ENCODE results near the gene HNRNPU. TPM values are rescaled to one million over a fixed set of nuclear protein-coding genes. Genes with fewer than 3 reads are reported as not detected.

Gene HNRNPU
- total RNA-seq, 1 experiment from 2014 or later: 746 TPM

- peaks cover 58% of the 10 kb centered on the region for H3K36me3 ChIP-seq (ENCODE audit: insufficient read depth, low read length, poor library complexity, severe bottlenecking)
- ChIA-PET POLR2A (ENCODE audit: low non-redundant PET) (interaction anchor here (0.5 kb wide), 1 partner anchor 19 kb away, joined by 3 read pairs; no protein-coding TSS in a partner anchor), CTCF (interaction anchor here (0.7 kb wide), 1 partner anchor 1154 kb away, joined by 8 read pairs; no protein-coding TSS in a partner anchor)
- DNase-seq (ENCODE audit: low spot score): no peak
- BruUV-seq (replicated peaks): TSS peak; percentile 23
- TF ChIP-seq CTCF (conservative IDR thresholded peaks at IDR 0.05; ENCODE audit: low read depth, low read length) (no peak), EZH2 (IDR thresholded peaks at IDR 0.05; ENCODE audit: borderline replicate concordance, low read depth, low read length, poor library complexity, severe bottlenecking) (no peak)
- H3K4me1 ChIP-seq (ENCODE audit: insufficient read depth, low read length, poor library complexity, severe bottlenecking): peaks cover 30% of the 10 kb centered on the region
- H3K9me3 ChIP-seq (ENCODE audit: low read depth, low read length, poor library complexity, severe bottlenecking): no peaks in the 10 kb centered on the region
- intact Hi-C loops (cut with micrococcal nuclease; ENCODE audit: unreplicated experiment): loop anchor here (2.0 to 5.0 kb wide), 2 partner anchors 27 to 181 kb away; partner anchors contain the start of gene COX20
- H3K27me3 ChIP-seq (replicated peaks; ENCODE audit: insufficient read depth, low read depth, low read length, poor library complexity): no peaks in the 10 kb centered on the region
- peak overlapping the region; percentile 82 for H3K4me3 ChIP-seq (ENCODE audit: low read depth, low read length, poor library complexity, severe bottlenecking)
- H3K27ac ChIP-seq (ENCODE audit: low read depth, low read length, poor library complexity, severe bottlenecking): no peak overlapping the region
These were observed 2.7 kb downstream of the HNRNPU start for GRCh38 chr1:244861683-244862082.

- intact Hi-C loops (cut with micrococcal nuclease; ENCODE audit: unreplicated experiment): loop anchor here (5.0 kb wide), 1 partner anchor 181 kb away; no protein-coding TSS in a partner anchor
- peak overlapping the region; percentile 82 for H3K4me3 ChIP-seq (ENCODE audit: low read depth, low read length, poor library complexity, severe bottlenecking)
- DNase-seq (ENCODE audit: low spot score): no peak
- BruUV-seq (replicated peaks): no TSS peak
- H3K36me3 ChIP-seq (ENCODE audit: insufficient read depth, low read length, poor library complexity, severe bottlenecking): peaks cover 64% of the 10 kb centered on the region
- peaks cover 30% of the 10 kb centered on the region for H3K4me1 ChIP-seq (ENCODE audit: insufficient read depth, low read length, poor library complexity, severe bottlenecking)
- POLR2A ChIA-PET (ENCODE audit: low non-redundant PET): no interaction called here
- no peaks in the 10 kb centered on the region for H3K27me3 ChIP-seq (replicated peaks; ENCODE audit: insufficient read depth, low read depth, low read length, poor library complexity)
- H3K9me3 ChIP-seq (ENCODE audit: low read depth, low read length, poor library complexity, severe bottlenecking): no peaks in the 10 kb centered on the region
- CTCF ChIA-PET: interaction anchor here (0.7 kb wide), 1 partner anchor 1153 kb away, joined by 8 read pairs; no protein-coding TSS in a partner anchor
- H3K27ac ChIP-seq (ENCODE audit: low read depth, low read length, poor library complexity, severe bottlenecking): no peak overlapping the region
- TF ChIP-seq CTCF (conservative IDR thresholded peaks at IDR 0.05; ENCODE audit: low read depth, low read length) (no peak), EZH2 (IDR thresholded peaks at IDR 0.05; ENCODE audit: borderline replicate concordance, low read depth, low read length, poor library complexity, severe bottlenecking) (no peak)
These were observed 3.3 kb downstream of the HNRNPU start for GRCh38 chr1:244860914-244861610.

GRCh38 chr1:244860078-244860477 is 4.3 kb downstream of the HNRNPU start:
- DNase-seq (ENCODE audit: low spot score): no peak
- Histone ChIP-seq H3K9me3 (ENCODE audit: low read depth, low read length, poor library complexity, severe bottlenecking) (no peaks in the 10 kb centered on the region), H3K36me3 (ENCODE audit: insufficient read depth, low read length, poor library complexity, severe bottlenecking) (peaks cover 74% of the 10 kb centered on the region), H3K27me3 (replicated peaks; ENCODE audit: insufficient read depth, low read depth, low read length, poor library complexity) (no peaks in the 10 kb centered on the region), H3K4me3 (ENCODE audit: low read depth, low read length, poor library complexity, severe bottlenecking) (peak overlapping the region; percentile 82), H3K27ac (ENCODE audit: low read depth, low read length, poor library complexity, severe bottlenecking) (no peak overlapping the region), H3K4me1 (ENCODE audit: insufficient read depth, low read length, poor library complexity, severe bottlenecking) (peaks cover 23% of the 10 kb centered on the region)
- BruUV-seq (replicated peaks): no TSS peak
- no peak for TF ChIP-seq EZH2 (IDR thresholded peaks at IDR 0.05; ENCODE audit: borderline replicate concordance, low read depth, low read length, poor library complexity, severe bottlenecking)
- no peak for TF ChIP-seq CTCF (conservative IDR thresholded peaks at IDR 0.05; ENCODE audit: low read depth, low read length)
- intact Hi-C loops (cut with micrococcal nuclease; ENCODE audit: unreplicated experiment): loop anchor here (5.0 kb wide), 1 partner anchor 182 kb away; no protein-coding TSS in a partner anchor
- POLR2A ChIA-PET (ENCODE audit: low non-redundant PET): no interaction called here
- CTCF ChIA-PET: no interaction called here

Data from A673 (cell line).